ENCODE measurements around the gene RRP7A.
"Not testable (repeated sequence)": the region's sequence is repeated elsewhere in the genome, so short reads cannot be mapped to it uniquely, and the experiment has no call there.

RRP7A gene

GRCh38 chr22:42547562-42547961 lies 28.0 kb upstream of the RRP7A start:
- TF ChIP-seq ZFX (IDR thresholded peaks at IDR 0.05) = no peak
- TF ChIP-seq CTCF (conservative IDR thresholded peaks at IDR 0.05) = no peak
- no peak overlapping the region for H3K27ac ChIP-seq

GRCh38 chr22:42544686-42545085 lies 25.1 kb upstream of the RRP7A start:
- H3K27ac ChIP-seq = no peak overlapping the region
- no peak for TF ChIP-seq CTCF (conservative IDR thresholded peaks at IDR 0.05)
- TF ChIP-seq ZFX (IDR thresholded peaks at IDR 0.05) = no peak

GRCh38 chr22:42539236-42539771 lies 19.7 kb upstream of the RRP7A start:
- H3K27ac ChIP-seq = peak overlapping the region; percentile 71

GRCh38 chr22:42537199-42537831 lies 17.7 kb upstream of the RRP7A start:
- peak overlapping the region; percentile 71 for H3K27ac ChIP-seq

GRCh38 chr22:42536634-42537033 lies 17.0 kb upstream of the RRP7A start:
- peak overlapping the region; percentile 71 for H3K27ac ChIP-seq

GRCh38 chr22:42536166-42536565 lies 16.6 kb upstream of the RRP7A start:
- H3K27ac ChIP-seq = peak overlapping the region; percentile 71
- TF ChIP-seq CTCF (conservative IDR thresholded peaks at IDR 0.05) = no peak
- TF ChIP-seq ZFX (IDR thresholded peaks at IDR 0.05) = no peak

GRCh38 chr22:42535082-42535731 lies 15.6 kb upstream of the RRP7A start:
- not testable (repeated sequence) for H3K27ac ChIP-seq

GRCh38 chr22:42533638-42533977 lies 14.0 kb upstream of the RRP7A start:
- no peak for TF ChIP-seq CTCF (conservative IDR thresholded peaks at IDR 0.05)
- no peak for TF ChIP-seq ZFX (IDR thresholded peaks at IDR 0.05)
- no peak overlapping the region for H3K27ac ChIP-seq

- not testable (repeated sequence) for H3K27ac ChIP-seq
Measured at GRCh38 chr22:42531401-42532084, 11.9 kb upstream of the RRP7A start.

- not testable (repeated sequence) for H3K27ac ChIP-seq
Measured at GRCh38 chr22:42529435-42529834, 9.8 kb upstream of the RRP7A start.
